Measurements from ENCODE around the gene AMELY. TPM values are rescaled to one million over a fixed set of nuclear protein-coding genes. Genes with fewer than 3 reads are reported as not detected.
"Not testable (repeated sequence)": the region's sequence is repeated elsewhere in the genome, so short reads cannot be mapped to it uniquely, and the experiment has no call there.

The AMELY gene
- total RNA-seq, 1 donor from 2014 or later: not detected

GRCh38 chrY:6910372-6911252 lies 940 bp downstream of the AMELY start, which contains the start of gene TBL1Y:
Gene TBL1Y (plus strand): TSS chrY:6910697. CDS start chrY:7025085, 114,388 bp downstream.
- H3K27me3 ChIP-seq: no peaks in the 10 kb centered on the region
- no peaks in the 10 kb centered on the region for H3K4me1 ChIP-seq
- H3K36me3 ChIP-seq: no peaks in the 10 kb centered on the region
- no peak within 1 kb of the TSS for H3K4me3 ChIP-seq
- H3K27ac ChIP-seq: no peak within 1 kb of the TSS
- intact Hi-C loops (cut with DNase I): no loop called here
- DNase-seq (ENCODE audit: extremely low spot score in 2 of 2): no peak
- no peaks in the 10 kb centered on the region for H3K9me3 ChIP-seq
- TF ChIP-seq CTCF (IDR thresholded peaks at IDR 0.05): no peak
- no peak for TF ChIP-seq POLR2AphosphoS5 (IDR thresholded peaks at IDR 0.05; ENCODE audit: insufficient read depth in 1 of 2, low read depth in 1 of 2)
- TF ChIP-seq POLR2A (IDR thresholded peaks at IDR 0.05): no peak

GRCh38 chrY:6909856-6910255 lies 1.7 kb downstream of the AMELY start:
- Histone ChIP-seq H3K36me3 (no peaks in the 10 kb centered on the region), H3K27me3 (no peaks in the 10 kb centered on the region), H3K9me3 (no peaks in the 10 kb centered on the region), H3K4me3 (no peak overlapping the region), H3K27ac (no peak overlapping the region), H3K4me1 (no peaks in the 10 kb centered on the region)
- intact Hi-C loops (cut with DNase I): no loop called here
- TF ChIP-seq POLR2AphosphoS5 (IDR thresholded peaks at IDR 0.05; ENCODE audit: insufficient read depth in 1 of 2, low read depth in 1 of 2) (no peak), POLR2A (IDR thresholded peaks at IDR 0.05) (no peak), CTCF (IDR thresholded peaks at IDR 0.05) (no peak)
- DNase-seq (ENCODE audit: extremely low spot score in 2 of 2): no peak

- no peaks in the 10 kb centered on the region for H3K36me3 ChIP-seq
- intact Hi-C loops (cut with DNase I): no loop called here
- H3K27me3 ChIP-seq: no peaks in the 10 kb centered on the region
- TF ChIP-seq POLR2A (IDR thresholded peaks at IDR 0.05) (no peak), CTCF (IDR thresholded peaks at IDR 0.05) (no peak), POLR2AphosphoS5 (IDR thresholded peaks at IDR 0.05; ENCODE audit: insufficient read depth in 1 of 2, low read depth in 1 of 2) (no peak)
- DNase-seq (ENCODE audit: extremely low spot score in 2 of 2): no peak
- no peak overlapping the region for H3K27ac ChIP-seq
- H3K4me1 ChIP-seq: no peaks in the 10 kb centered on the region
- no peak overlapping the region for H3K4me3 ChIP-seq
- no peaks in the 10 kb centered on the region for H3K9me3 ChIP-seq
These were observed 2.4 kb downstream of the AMELY start for GRCh38 chrY:6909118-6909521.

GRCh38 chrY:6908021-6908420 lies 3.5 kb downstream of the AMELY start:
- intact Hi-C loops (cut with DNase I); DNase-seq (ENCODE audit: extremely low spot score in 2 of 2): not testable (repeated sequence)

GRCh38 chrY:6907591-6907990 lies 4.0 kb downstream of the AMELY start:
- Histone ChIP-seq H3K36me3 (no peaks in the 10 kb centered on the region), H3K27me3 (no peaks in the 10 kb centered on the region), H3K4me1 (no peaks in the 10 kb centered on the region), H3K9me3 (no peaks in the 10 kb centered on the region), H3K4me3 (no peak overlapping the region), H3K27ac (no peak overlapping the region)
- DNase-seq (ENCODE audit: extremely low spot score in 2 of 2): no peak
- TF ChIP-seq CTCF (IDR thresholded peaks at IDR 0.05): no peak
- no peak for TF ChIP-seq POLR2AphosphoS5 (IDR thresholded peaks at IDR 0.05; ENCODE audit: insufficient read depth in 1 of 2, low read depth in 1 of 2)
- TF ChIP-seq POLR2A (IDR thresholded peaks at IDR 0.05): no peak
- intact Hi-C loops (cut with DNase I): no loop called here

More at GRCh38 chrY:6908021-6908420, 3.5 kb downstream of the AMELY start:
- not testable (repeated sequence) for H3K4me1 ChIP-seq, H3K36me3 ChIP-seq, H3K27me3 ChIP-seq, H3K9me3 ChIP-seq, H3K27ac ChIP-seq, H3K4me3 ChIP-seq

GRCh38 chrY:6902116-6902515 lies 9.4 kb downstream of the AMELY start:
- H3K27me3 ChIP-seq; H3K27ac ChIP-seq; H3K4me1 ChIP-seq; H3K4me3 ChIP-seq; H3K36me3 ChIP-seq; H3K9me3 ChIP-seq; DNase-seq (ENCODE audit: extremely low spot score in 2 of 2); intact Hi-C loops (cut with DNase I): not testable (repeated sequence)
